HG03442 (cell line): ENCODE results near the gene TEX44.

ENCODE experiments used
- ATAC-seq: cut with Tn5 transposase; IDR thresholded peaks from one replicate; pipeline ENCODE4 v1.9.1; 2021; ENCODE audit warnings: mild to moderate bottlenecking, moderate library complexity; ENCODE audit not compliant: unreplicated experiment

TEX44 gene

DNA sequence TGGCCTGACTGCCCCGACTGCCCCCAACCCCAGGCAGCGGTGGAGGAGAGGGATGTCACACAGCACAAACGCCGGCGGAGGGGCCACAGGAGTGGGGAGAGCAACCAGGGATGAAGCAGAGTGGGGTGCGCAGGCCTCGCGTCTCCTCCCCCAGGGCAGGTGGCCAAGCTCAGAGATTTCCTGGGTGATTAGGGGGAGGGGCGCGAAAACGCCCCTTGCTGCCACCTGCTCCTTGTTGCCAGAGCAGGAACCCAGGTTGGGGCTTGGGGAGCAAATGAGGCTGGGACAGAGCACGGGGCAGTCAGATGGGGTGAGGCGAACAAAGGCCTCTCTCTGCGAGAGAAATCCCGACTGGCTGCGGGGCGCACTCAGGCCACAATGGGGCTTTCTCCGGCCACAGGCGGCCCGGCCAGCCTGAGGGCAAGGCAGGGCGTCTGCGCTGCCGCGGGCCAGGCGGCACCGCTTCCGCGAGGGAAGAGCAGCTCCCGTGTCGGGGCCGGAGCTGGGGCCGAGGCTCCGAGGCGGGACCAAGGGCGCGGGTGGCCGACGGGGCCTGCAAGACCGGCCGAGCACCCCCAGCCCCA lies 11.5 kb downstream of the TEX44 start:
- peak; percentile 32 for ATAC-seq

DNA sequence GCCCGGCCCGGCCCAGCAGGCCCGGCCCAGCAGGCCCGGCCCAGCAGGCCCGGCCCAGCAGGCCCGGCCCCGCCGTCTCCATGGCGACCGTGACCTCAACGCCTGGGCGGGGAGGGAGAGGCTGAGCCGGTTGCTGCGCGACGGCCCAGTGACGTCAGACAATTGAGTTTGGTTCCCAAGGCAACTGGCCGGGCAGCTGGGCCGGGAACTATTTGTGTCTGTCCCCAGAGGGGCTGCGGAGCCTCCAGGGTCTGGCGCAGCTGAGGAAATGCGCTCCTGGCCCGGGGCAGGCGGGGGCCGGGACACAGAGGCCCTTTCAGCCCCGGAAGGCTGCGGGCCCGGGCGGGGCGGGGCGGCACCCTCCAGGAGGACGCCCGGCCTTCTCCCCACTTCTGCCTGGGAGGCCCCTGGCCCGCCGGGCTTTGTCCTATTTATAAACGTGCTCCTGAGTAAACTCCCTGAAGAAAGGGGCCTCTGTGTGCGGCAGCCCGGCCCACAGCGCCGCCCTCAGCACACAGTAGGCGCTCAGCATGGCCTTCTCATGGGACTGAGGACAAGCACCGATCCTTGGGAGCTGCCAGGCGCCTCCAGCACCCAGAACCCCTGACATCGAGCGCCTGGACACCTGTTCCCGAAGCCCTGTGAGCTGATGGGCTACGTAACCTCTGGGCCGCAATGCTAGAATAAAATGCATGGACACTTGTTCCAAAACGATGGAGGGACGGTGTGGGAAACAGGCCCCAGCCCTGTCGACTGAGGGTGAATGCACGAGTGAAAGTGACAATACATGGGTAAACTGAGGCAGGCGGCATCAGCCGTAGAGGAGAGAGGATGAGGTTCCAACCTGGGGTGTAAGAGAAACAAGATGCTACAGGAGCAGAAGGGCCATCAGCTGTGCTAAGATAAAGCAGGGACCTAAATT lies 12.3 kb downstream of the TEX44 start:
- peak; percentile 83 for ATAC-seq

DNA sequence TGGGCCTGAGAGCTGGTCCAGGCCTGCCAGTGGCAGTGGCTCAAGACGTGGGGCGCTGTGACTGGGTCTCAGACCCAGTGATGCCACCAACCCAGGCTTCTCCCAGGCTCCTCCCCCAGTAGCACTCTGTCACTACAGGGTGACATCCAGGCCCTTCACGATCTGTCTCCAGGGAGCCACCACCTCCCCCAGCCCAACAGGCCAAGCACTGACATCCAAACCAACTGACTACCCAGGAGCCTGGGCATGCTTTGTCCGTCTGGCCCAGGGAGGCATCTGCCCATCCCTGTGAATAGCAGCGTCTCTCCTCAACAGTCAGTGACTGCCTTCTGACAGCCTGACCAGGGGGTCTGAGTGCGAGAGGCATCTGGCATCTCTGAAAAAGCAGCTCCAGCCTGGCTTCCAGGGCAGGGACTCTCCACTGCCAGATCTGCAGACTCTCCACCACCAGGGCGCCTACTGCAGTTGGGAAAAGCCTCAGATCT lies 13.0 kb downstream of the TEX44 start:
- no peak for ATAC-seq

DNA sequence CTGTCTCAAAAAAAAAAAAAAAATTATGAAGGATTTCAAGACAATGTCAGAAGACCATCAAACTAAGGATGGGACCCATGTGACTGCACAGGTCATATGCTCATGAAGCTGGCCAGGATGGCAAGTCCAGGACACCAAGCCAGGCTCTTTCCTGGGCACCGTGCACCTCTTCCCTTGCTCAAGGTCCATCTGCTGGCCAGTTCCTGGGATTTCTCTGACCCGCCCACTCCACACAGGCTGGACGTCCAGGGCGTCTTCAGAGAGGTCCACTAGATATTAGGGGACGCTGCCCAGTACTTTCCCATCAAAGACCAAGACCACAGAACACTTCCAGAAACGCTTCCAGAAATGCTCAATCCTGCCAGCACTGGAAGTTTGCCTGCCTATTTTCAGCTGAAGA lies 14.3 kb downstream of the TEX44 start:
- ATAC-seq = no peak

DNA sequence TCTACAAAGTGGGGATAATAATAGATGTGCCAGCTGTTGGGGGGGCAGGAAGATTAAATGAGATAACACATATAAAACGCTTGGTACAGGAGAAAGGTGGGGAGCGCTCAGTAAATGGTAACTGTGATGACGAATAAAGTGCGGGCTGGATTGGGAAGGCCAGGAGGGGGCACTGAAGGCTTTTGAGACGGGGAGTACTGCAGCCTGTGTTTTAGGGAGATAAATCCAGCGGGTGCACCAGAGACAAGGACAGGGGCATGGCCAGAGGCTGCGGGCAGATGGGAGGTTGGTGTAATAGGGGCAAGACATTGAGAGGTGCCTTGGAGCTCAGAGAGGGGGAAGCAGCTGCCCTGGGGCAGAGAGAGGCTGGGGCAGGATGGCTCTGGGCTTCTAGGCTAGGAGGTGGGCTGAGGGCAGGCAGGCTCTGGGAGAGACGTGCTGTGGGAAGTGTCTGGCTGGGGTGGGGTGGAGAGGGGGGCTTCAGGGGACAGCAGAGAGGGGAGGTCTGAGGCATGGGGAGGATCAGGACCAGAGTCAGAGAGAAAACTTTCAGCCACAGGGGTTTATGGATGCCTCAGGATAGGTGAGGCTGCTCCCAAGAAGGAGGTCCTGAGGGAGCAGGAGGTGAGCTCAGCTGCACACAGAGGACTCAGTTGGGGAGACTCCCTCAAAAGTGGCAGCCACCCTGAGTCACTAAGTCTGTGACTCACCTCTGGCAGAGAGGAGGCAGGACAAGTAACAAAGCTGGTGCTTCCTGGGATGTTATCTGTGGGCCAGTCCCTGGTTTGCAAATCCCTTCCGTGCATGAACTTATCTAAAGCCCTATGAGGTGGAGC lies 18.8 kb downstream of the TEX44 start:
- no peak for ATAC-seq

DNA sequence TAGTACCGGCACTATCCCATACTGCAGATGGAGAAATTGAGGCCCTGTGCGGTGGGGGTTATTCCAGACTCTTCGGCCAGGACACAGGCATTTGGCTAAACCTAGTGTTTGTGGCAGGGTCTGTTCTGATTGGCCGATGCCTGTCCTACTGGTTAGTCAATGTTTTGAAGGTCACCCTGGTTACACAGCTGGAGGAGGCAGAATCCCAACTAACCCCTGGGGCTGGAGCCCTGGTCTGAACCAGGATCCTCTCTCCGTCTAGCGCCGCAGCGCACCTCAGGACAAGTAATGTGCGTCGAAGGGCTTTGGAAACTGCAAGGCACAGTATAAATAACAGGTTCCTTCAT lies 19.4 kb downstream of the TEX44 start:
- ATAC-seq = no peak

DNA sequence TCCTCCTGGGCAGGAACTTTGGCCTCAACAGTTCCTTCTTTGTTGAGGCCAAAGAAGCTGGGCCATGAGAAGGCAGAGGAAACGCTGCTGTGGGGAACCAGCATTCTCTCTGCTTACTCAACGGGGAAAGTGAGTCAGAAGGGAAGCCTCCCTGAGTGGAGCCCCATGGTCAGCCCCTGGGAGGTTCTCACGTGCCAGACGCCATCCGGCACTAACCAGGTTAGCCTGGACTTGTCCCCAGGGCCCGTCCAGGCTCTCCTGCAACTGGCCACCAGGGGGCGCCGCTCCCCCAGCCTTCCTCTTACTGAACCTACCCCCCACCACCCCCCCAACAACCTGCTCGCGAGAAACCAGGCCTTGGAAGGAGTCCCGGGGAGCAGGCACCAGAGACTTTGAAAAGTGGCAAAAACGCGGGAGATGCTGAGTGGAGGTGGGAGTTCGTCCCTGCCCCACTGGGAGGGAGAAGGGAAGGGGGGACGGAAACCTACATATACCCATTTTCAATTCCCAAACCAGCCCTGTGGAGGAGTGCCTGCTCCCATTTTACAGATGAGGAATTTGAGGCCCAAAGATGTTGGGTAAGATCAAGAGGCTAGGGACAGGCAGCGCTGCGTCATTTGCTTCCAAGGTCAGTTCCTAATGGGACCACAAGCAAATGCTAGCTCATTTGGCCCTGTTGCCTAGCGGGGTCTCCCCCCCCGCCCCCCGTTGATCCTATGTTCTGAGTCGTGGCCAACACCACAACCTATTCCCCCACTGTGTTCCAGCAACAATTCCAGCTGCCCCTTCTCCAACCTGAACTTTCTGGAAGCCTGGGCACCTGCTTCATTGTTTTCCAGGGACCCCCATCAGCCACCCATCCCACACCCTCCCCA lies 20.0 kb downstream of the TEX44 start:
- ATAC-seq = peak; percentile 37

DNA sequence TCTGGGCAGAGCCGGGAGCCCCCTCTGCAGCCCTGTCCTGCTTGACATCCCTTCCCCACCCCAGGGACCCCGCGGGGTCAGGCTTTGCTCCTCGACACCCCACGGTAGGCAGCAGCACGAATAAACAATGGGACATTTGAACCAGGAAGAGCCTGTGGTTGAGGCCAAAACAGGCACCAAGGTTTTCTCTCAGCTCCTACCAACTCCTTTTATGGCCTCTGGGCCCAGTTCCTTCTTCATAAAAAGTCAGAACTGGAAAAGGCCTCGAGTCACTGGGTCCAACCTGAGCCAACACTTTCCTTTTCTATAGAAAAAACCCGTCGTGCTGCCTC lies 20.6 kb downstream of the TEX44 start:
- ATAC-seq = no peak

DNA sequence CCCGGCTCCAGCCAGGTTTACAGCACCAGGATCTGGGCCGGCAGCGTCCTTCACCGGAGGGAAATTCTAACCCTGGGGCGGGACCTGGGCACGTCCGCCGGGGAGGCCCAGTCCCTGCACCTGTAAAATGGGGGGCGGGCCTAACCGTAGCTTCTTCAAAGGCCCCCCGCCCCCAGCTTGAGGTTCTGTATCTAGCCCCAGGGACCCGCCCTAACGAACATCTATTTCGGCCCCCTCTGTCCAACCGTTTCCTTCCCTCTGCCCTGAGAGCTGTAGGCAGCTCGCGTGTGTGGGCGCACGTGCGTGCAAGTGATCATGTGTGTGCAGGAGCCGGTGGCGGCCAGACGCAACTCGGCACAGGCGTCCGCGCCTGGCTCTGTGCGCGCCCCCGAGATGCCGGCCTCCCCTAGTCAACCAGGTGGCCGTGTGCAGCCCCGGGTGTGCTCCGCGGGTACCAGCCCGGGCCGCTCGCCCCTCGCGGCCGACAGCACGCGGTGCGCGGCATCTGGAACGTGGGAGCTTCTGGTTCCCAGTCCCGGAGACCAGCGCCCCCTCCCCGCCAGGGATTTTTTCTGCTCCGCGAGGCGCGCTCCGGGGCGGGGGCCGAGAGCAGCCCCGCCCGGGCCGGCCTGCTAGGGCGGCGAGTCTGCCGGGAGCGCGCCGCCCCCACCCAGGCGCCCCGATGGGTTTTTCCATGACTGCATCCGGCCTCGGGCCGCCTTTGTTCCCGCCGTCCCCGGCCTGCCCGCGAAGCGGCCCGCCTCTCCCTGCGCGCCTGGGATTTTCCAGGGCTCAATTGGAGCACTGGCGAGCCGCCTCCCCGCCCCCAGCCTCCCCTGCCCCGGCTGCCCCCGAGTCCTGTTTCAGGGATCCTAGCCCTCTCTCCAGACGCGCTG lies 21.2 kb downstream of the TEX44 start:
- peak; percentile 59 for ATAC-seq

DNA sequence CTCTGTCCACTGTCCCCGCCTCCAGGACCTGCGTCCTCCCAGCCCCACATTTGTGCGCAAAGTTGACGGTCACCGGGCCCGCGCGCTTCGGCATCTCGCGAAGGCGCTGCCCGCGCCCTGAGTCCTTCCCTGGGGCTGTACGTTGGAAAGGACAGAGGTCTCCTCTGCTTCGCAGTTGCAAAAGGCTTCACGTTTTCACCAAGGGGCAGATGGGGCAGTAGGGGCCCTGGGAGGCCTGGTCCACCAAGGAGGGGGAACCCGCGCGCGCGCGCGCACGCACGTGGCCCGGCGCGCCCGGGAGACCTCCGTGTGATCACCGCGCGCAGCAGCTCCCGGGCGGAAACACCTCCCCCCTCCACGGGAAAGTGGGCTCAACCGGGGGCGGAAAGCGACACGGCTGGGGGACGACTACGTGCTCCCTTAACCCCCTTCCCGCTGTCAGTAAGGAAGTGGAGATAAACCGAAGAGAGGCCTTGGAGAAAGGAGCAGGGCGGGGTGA lies 21.9 kb downstream of the TEX44 start:
- peak; percentile 4 for ATAC-seq

DNA sequence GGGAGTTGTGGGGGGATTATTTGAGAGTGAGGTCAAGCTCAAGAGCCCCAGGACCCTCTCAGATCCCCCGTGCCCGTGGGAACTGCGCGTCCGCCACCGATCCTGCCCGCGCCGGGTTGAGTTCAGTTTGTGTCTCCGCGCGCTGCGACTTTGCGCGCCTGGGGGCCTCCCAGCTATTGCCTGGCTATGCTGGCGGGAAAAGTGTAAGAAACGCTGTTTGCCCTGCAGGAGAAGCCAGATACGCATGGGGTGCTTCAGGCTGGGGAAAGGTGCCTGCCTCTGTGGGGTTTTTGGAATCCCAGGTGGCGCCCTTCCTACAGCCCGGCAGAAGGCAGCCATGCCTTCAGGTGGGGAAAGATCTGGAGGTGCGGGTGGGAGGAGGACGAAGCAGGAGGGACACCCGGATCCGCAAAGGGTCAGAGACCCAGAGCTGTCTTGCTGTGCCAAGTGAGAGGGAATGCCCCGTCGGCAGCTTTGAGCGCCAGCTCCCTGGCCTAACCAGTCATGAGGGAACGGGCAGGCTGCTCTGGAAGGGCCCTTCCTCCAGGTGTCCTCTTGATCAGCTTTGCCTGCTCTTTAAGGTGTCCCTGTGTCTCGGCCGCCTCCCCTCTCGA lies 22.5 kb downstream of the TEX44 start:
- no peak for ATAC-seq

DNA sequence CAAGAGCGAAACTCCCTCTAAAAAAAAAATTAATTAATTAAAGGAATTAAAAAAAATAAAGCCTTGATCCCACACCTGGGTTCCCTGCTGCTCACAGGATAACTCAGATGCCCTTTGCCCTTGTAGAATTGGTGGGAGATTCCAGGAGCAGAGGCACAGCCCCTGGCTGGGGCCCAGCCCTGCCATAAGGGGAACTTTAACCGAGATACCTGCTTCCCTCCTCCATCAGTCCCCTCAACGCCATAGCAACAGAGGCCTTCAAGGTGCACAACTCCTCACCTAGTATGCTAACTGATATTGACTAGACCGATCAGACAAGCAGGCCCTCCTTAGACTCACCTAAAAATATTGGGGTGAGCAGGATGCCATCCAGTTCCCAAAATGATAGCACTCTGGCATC lies 23.6 kb downstream of the TEX44 start:
- ATAC-seq = no peak

DNA sequence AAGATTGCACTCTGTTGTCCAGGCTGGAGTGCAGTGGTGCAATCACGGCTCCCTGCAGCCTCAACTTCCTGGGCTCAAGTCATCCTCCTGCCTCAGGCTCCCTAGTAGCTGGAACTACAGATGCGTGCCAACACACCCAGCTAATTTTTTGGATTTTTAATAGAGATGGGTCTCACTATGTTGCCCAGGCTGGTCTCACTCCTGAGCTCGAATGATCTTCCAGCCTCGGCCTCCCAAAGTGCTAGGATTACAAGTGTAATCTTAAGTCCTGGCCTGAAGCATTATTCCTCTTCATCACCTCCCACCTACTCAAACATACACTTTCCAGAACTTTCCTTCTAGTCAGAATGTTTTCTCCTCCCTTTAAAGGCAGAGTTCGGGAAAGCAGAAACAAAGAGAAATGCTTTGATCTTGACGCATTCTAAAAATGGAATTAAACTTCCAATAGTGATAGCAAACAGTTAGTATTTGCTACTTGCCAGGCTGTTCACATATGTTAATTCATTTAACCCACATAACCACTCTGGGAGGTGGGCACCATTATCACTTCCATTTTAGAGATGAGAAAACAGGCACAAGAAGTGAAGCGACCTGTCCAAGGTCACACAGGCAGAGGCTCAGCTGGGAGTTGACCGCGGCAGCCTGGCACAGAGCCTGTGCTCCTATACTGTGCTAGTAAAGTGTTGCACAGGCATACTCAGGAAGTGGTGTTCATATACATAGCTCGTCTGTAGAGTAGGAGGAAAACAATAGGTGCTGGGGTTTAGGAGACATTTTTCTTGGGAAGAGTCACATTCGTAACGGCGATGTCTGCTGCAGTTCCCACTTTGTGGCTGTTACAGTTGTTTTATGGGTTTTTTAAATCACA lies 24.6 kb downstream of the TEX44 start:
- ATAC-seq = no peak

DNA sequence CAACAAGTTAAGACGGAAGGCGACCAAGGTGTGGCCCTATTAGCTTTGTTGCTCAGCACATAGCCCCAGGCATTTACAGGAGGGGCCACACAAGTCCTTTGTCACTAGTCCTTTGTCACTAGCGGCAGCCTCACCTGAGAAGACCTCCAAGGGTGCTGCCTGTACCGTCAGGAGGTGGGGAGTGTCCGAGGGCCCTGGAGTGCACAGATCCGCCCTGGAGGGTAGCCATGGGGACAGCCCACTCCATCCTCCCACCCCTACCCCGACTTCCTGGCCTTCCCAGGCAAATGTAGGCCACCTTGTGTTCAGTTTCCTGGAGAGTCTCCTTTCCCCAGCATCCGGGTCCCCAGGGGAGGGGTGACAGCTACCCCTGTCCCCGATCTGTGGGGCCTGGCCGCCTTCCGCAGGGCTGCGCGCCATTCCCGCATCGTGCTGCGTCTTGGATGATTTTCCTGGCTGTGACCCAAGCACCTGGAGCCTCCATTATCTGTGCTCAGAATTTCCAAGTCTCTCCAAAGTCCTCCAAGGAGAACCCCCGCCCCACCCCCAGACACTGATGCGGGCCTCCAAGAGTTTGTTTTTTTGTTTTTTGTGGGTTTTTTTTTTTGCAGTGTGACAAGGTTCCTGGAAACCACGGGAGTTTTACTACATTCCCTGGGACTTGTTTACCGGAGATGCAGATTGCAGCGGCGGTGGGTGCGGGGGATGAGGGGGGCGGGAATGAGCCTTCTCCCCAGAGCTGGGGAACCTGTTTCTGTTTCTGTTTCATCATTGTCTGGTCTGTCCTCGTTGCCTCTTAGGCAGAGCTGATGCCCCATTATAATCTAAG lies 28.6 kb downstream of the TEX44 start:
- ATAC-seq = no peak

DNA sequence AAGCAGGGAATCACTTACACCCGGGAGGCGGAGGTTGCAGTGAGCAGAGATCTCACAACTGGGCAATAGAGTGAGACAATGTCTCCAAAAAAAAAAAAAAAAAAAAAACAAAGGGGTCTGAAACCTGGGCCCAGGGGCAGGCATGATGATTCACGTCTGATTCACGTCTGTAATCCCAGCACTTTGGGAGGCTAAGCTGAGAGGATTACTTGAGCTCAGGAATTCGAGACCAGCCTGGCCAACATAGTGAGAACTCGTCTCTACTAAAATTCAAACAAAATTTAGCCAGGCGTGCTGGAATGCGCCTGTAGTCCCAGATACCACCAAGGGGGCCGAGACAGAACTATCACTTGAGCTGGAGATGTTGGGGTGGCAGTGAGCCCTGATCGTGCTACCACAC lies 30.3 kb downstream of the TEX44 start:
- no peak for ATAC-seq

DNA sequence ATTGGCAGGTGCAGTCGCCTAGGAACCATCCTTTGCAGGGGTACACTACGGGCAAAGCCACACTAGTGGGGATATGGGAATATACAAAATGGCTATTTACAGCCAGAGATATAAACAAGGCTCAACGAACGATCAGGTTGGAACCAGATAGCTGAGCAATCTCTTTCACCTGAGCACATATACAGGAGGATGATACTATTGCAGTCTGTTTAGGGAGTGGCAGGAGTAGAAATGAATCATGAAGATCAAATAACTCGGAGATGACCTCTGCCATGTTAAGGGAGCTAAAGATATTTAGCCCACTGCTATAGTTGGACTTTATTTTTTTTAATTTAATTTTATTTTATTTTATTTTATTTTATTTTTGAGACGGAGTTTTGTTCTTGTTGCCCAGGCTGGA lies 33.8 kb downstream of the TEX44 start:
- ATAC-seq = no peak

DNA sequence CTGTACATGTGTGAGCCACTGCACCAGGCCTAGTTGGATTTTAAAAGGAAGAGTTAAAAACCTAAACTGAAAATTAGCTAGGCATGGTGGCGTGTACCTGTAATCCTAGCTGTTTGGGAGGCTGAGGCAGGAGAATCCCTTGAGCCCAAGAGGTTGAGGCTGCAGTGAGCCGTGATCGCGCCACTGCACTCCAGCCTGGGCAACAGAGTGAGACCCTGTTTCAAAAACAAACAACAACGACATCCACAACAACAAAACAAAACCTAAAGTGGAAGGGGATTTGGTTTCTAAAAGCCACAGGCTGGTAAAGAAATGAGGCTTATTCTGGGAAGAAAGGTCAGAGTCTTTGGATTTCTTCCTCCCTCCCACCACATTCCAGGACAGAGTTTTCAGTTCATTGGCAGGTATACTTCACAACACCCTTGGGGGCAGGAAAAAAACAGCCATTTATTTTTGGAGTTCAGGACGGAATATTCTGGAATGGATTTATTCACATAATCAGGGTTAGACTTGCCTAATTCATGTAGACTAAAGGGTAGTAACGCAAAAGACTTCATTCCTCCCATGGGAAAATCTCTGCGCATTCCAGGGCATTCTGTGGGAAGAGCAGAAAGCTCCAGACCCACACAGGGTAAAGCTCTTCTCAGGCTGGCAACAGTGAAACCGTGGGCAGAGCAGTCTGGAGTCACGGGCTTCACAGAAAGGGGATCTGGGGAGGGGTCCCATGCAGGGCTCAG lies 34.9 kb downstream of the TEX44 start:
- no peak for ATAC-seq
